HG03108 (cell line): ENCODE data around the gene EEF1A1.
"Not testable (repeated sequence)": the region's sequence is repeated elsewhere in the genome, so short reads cannot be mapped to it uniquely, and the experiment has no call there.

Source experiments
- ATAC-seq: cut with Tn5 transposase; IDR thresholded peaks from one replicate; pipeline ENCODE4 v1.9.1; 2021; ENCODE audit warnings: moderate library complexity; ENCODE audit not compliant: unreplicated experiment

EEF1A1 gene

DNA sequence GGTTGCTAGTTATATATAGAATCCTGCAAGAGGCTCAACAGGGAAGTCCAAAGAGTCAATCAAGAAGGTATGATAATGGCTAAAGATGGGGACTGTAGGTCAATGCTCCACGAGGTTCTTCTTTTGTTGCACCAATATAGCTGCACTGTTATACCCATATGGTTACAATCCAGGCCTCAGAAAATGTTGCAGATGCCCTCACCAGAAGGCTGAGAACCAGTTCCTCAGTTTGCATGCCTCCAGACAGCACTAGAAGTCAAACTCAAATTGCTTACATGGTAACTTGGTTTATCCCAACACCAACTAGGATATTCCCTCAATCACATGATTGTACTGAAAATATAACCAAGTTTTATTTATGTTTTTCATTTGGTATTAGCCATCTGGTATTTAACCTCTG, 12.1 kb downstream of the EEF1A1 start:
- ATAC-seq = no peak

DNA sequence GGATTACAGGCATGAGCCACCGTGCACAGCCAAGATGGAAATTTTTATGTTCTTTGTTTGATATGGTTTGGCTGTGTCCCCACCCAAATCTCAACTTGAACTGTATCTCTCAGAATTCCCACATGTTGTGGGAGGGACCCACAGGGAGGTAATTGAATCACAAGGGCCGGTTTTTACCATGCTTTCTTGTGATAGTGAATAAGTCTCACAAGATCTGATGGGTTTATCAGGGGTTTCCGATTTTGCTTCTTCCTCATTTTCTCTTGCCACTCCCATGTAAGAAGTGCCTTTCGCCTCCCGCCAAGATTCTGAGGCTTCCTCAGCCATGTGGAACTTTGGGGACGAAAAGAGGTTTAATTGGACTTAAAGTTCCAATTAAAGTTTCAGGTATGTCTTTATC, 14.6 kb downstream of the EEF1A1 start:
- no peak for ATAC-seq

DNA sequence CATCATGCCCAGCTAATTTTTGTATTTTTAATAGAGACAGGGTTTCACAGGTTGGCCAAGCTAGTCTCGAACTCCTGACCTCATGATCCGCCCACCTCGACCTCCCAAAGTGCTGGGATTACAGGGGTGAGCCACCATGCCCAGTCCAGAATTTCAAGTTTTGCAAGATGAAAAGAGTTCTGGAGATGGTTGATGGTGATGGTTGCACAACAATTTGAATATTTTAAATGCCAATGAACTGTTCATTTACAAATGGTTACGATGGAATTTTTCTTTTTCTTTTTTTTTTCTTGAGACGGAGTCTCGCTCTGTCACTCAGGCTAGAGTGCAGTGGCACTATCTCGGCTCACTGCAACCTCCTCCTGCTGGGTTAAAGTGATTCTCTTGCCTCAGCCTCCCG, 15.1 kb downstream of the EEF1A1 start:
- not testable (repeated sequence) for ATAC-seq

DNA sequence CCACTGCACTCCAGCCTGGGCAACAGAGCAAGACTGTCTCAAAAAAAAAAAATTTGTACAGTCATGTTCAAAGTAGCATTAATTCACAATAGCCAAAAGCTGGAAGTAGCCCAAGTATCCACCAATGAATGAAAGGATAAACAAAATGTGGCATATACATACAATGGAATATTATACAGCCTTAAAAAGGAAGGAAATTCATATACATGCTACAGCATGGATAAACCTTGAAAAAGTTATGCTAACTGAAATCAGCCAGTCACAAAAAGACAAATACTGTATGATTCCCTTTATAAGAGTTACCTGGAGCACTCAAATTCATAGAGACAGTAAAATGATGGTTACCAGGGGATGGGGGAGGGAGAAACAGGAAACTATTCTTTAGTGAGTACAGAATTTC, 15.7 kb downstream of the EEF1A1 start:
- no peak for ATAC-seq

DNA sequence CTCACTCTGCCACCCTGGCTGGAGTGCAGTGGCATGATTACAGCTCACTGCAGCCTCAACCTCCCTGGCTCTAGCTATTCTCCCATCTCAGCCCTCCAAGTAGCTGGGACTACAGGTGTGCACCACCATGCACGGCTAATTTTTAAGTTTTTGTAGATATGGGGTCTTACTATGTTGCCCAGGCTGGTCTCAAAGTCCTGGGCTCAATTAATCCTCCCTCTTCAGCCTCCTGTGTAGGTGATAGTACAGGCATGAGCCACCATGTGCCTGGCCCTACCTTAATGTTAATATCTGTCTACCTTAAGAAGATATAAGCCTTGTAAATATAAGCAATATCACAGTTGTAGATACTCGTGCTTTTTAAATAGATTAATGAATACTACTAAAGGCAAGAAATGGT, 16.7 kb downstream of the EEF1A1 start:
- ATAC-seq = no peak

DNA sequence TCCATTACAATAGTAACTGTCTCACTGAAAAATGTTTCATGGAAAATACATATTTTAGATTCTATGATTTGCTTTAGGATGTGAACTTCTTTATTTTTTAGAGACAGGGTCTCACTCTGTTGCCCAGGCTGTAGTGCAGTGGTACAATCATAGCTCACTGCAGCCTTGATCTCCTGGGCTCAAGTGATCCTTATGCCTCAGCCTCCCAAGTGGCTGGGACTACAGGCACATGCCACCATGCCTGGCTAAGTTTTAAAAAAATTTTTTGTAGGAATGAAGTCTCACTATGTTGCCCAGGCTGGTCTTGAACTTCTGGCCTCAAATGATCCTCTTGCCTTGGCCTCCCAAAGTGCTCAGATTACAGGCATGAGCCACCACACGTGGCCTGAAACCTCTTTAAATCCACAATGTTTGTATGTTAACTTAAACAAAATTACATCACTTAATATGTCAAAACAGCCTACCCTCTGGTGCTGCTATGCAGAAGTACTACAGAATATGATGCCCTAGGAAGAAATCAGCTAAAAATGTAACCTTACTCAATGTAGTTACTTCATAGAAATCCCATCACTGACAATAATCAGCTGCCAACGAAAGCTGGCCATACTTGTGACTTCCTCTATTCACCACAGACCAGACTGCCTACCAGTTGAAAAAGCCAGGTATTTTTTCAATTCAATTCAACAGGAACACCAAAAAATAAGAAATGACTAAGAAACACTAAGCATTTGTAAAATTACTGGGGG, 17.6 kb downstream of the EEF1A1 start:
- no peak for ATAC-seq

DNA sequence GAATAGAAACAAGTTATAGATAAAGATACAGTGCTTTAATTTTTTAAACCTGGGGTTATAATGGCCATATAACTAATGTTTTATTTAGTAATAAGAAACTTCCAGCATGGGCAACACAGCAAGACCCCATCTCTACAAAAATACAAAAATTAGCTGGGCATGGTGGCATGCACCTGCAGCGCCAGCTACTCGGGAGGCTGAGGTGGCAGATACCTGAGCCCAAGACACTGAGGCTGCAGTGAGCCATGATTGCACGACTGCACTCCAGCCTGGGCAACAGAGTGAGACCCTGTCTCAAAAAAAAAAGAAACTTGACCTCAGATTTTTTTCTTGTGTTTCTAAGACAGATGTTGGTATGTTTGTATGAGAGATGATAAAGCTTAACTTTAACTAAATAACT, 22.9 kb downstream of the EEF1A1 start:
- no peak for ATAC-seq

DNA sequence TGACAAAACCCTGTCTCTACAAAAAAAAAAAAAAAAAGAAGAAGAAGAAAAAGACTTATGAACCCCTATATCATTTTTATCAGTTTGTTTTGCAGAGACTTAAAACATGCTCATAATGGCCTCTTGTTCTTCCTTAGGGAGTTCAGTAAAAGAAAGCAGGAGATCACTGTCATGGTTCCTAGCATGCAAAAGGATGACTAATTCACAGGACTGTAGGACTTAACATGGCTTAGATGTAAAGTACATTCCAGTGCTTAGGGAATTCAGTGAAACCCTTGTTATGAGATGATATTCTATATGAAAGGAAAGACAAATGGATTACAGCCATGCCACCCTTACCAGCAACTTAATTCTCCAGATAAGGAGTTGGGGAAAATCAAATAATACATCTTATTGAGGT, 29.5 kb downstream of the EEF1A1 start:
- no peak for ATAC-seq

DNA sequence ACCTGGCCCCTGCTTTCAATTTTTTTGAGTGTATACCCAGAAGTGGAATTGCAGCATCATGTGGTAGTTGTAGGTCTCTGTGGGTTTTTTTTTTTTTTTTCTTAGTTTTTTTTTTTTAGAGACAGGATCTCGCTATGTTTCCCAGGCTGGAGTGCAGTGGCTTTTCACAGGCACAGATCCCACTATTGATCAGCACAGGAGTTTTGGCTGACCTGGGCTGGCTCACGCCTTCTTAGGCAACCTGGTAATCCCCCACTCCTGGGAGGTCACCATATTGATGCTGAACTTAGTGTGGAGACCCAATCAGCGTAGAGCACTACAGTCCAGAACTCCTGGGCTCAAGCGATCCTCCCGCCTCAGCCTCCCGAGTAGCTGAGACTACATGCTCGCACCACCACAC, 33.4 kb downstream of the EEF1A1 start:
- no peak for ATAC-seq

DNA sequence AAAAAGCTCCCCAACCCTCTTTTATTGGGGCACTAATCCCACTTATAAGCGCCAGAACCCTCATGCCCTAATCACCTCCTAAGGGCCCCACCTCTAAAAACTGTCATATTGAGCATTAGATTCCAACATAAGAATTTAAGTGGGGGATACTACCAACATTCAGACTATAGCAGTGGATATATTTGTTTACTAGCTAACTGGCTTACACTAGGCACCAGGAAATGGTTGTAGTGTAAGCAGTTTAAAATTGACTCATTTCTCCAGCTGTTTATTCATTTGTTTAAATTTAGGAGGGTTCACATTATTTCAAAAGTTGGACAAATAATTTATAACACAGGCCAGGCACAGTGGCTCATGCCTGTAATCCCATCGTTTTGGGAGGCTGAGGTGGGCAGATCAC, 36.4 kb downstream of the EEF1A1 start:
- no peak for ATAC-seq

DNA sequence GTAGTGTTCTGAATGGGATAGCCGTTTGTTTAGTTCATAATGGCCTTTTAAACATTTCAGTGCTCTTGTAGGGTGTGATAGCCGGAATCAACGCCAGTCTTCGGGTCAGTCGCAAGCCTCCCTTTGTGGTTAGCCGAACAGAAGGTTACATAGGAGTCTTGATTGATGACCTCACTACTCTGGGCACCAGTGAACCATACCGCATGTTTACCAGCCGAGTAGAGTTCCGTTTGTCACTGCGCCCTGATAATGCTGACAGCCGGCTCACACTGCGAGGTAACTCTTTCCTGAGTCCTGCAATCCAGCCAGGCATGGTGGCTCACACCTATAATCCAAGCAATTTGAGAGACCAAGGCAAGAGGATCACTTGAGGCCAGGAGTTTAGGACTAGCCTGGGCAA, 38.9 kb downstream of the EEF1A1 start:
- no peak for ATAC-seq

DNA sequence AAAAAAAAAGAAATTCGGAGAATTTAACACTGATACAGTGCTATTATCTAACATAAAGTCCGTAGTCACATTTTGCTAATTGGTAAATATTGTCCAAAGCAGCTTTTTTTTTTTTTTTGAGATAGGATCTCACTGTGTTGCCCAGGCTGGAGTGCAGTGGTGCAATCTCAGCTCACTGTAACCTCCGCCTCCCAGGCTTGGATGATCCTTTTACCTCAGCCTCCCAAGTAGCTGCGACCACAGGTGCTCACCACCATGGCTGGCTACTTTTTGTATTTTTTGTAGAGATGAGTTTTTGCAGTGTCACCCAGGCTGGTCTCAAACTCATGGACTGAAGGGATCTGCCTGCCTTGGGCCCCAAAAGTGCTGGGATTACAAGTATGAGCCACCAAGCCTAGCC, 43.4 kb downstream of the EEF1A1 start:
- ATAC-seq = no peak

DNA sequence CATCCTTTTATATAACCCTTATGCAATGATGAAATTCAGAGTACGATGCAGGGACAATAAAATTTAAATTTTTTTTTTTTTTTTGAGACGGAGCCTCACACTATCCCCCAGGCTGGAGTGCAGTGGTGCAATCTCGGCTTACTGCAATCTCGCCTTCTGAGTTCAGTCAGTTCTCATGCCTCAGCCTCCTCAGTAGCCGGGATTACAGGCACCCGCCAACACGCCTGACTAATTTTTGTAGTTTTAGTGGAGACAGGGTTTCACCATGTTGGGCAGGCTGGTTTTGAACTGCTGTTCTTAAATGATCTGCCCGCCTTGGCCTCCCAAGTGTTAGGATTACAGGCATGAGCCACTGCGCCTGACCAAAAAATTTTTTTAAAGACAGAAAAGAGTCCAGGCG, 44.1 kb downstream of the EEF1A1 start:
- no peak for ATAC-seq

DNA sequence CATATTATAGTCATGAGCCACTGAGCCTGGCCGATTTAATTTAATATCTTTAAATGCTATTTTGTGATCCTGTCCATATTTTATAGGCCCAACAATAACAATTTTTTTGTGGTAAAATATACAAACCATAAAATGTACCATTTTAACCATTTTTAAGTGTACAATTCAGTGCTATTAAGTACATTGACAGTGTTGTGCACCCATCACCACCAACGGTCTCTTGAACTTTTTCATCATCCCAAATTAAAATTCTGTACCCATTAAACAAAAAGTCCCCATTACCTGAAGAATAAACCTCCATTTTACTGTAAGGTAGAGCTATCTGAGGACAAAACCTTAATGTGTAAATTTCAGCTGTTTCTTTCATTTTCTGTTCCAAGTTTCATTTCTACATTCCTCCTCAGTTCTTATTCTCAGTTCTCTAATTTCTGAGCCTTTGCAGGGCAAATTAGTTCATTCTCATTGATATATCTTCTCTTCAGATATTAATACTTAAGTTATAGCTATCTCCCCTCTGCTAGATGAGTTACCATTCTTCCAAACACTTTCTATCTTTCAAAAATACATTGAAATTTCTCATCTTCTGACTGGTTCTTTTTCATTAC, 49.0 kb downstream of the EEF1A1 start:
- ATAC-seq = peak; percentile 95
